SK-N-SH (cell line): ENCODE measurements around the gene IFT20. TPM values are rescaled to one million over a fixed set of nuclear protein-coding genes. Genes with fewer than 3 reads are reported as not detected.

Experiments
- CTCF ChIA-PET: fragments of 300-600, 350-600 bp; formaldehyde crosslinking; extraction: SDS; loops from one replicate; lab custom pipeline; 2021; lab: Yijun Ruan, JAX
- POLR2A ChIA-PET: fragments of 350-600 bp; sonication (Branson Sonifier 250); formaldehyde crosslinking; extraction: SDS; loops from one replicate; lab custom pipeline; 2020; ENCODE audit warnings: antibody characterized with exemption, inconsistent platforms; lab: Yijun Ruan, JAX
- DNase-seq: peaks from one replicate; pipeline ENCODE4 v3.0.0; 2012
- H2AFZ ChIP-seq: fragments of 200-600 bp; sonication (generic); 2 replicates; pipeline ENCODE4 v1.8.1; 2016; ENCODE audit warnings: antibody characterized with exemption, mild to moderate bottlenecking, low read depth
- H3F3A ChIP-seq: fragments of 200-600 bp; sonication (generic); replicated peaks from 2 replicates; pipeline ENCODE3; 2016; ENCODE audit warnings: antibody characterized with exemption, mild to moderate bottlenecking; ENCODE audit not compliant: insufficient read depth
- H3K27ac ChIP-seq, 2 experiments: fragments of 200-500 bp in 1 of 2; fragments of 200-600 bp in 1 of 2; sonication (Bioruptor generic) in 1 of 2; sonication (generic), shearing (Covaris generic) in 1 of 2; 2 replicates each; pipeline versions ENCODE4 v1.5.1 to v1.6.1; 2014 to 2016; ENCODE audit warnings: low read depth in 2 of 2, inconsistent platforms in 1 of 2, low read length in 1 of 2, mild to moderate bottlenecking in 1 of 2, mixed read lengths in 1 of 2
- H3K27me3 ChIP-seq: fragments of 200-600 bp; sonication (generic), shearing (Covaris generic); 2 replicates; pipeline ENCODE4 v1.6.1; 2016; ENCODE audit warnings: mixed run types; ENCODE audit not compliant: insufficient read depth
- H3K36me3 ChIP-seq, 2 experiments: fragments of 200-500 bp in 1 of 2; fragments of 200-600 bp in 1 of 2; sonication (Bioruptor generic) in 1 of 2; sonication (generic) in 1 of 2; replicated peaks in 1 of 2; 2 replicates each; pipeline versions ENCODE3 to v1.5.1; 2014 to 2016; ENCODE audit warnings: low read length in 1 of 2, mild to moderate bottlenecking in 1 of 2; ENCODE audit not compliant: insufficient read depth in 2 of 2, control insufficient read depth in 1 of 2
- H3K4me1 ChIP-seq, 2 experiments: fragments of 200-500 bp in 1 of 2; fragments of 200-600 bp in 1 of 2; sonication (Bioruptor generic) in 1 of 2; sonication (generic), shearing (Covaris generic) in 1 of 2; 2 replicates each; pipeline versions ENCODE4 v1.5.1 to v1.6.1; 2014 to 2016; ENCODE audit warnings: low read depth in 1 of 2, low read length in 1 of 2, mixed run types in 1 of 2; ENCODE audit not compliant: insufficient read depth in 2 of 2, control insufficient read depth in 1 of 2
- H3K4me2 ChIP-seq: fragments of 200-600 bp; sonication (generic), shearing (Covaris generic); 2 replicates; pipeline ENCODE4 v1.6.1; 2017; ENCODE audit warnings: mixed run types
- H3K4me3 ChIP-seq, 2 experiments: fragments of 200-500 bp in 1 of 2; fragments of 200-600 bp in 1 of 2; sonication (Bioruptor generic) in 1 of 2; sonication (generic), shearing (Covaris generic) in 1 of 2; 2 replicates each; pipeline versions ENCODE4 v1.5.1 to v1.8.1; 2014 to 2016; ENCODE audit warnings: low read depth in 2 of 2, inconsistent platforms in 1 of 2, low read length in 1 of 2, mild to moderate bottlenecking in 1 of 2, mixed read lengths in 1 of 2, moderate library complexity in 1 of 2
- H3K79me2 ChIP-seq: fragments of 200-600 bp; sonication (generic); 2 replicates; pipeline ENCODE4 v1.8.1; 2017; ENCODE audit warnings: mild to moderate bottlenecking; ENCODE audit not compliant: insufficient read depth
- H3K9ac ChIP-seq: fragments of 200-600 bp; sonication (generic); 2 replicates; pipeline ENCODE4 v1.6.1; 2017; ENCODE audit warnings: mixed run types
- H3K9me2 ChIP-seq: fragments of 200-600 bp; sonication (generic); 2 replicates; pipeline ENCODE4 v1.6.1; 2017; ENCODE audit warnings: mixed run types
- H3K9me3 ChIP-seq: fragments of 200-600 bp; sonication (generic); 2 replicates; pipeline ENCODE4 v1.6.1; 2017; ENCODE audit warnings: mixed run types, mild to moderate bottlenecking, moderate library complexity
- H4K20me1 ChIP-seq: fragments of 200-600 bp; sonication (generic); 2 replicates; pipeline ENCODE4 v1.6.1; 2017; ENCODE audit warnings: mild to moderate bottlenecking, mixed run types; ENCODE audit not compliant: insufficient read depth
- CHD2 ChIP-seq: fragments of 150-350 bp; IDR thresholded peaks from 2 replicates; pipeline ENCODE4 v1.6.1; 2018; ENCODE audit warnings: low read length; ENCODE audit not compliant: partially characterized antibody
- EP300 ChIP-seq, 2 experiments: IDR thresholded peaks; 2 replicates each; pipeline versions ENCODE4 v1.4.0 to v1.6.1; 2012; ENCODE audit warnings: borderline replicate concordance in 1 of 2, low read depth in 1 of 2, low read length in 1 of 2
- FOSL2 ChIP-seq: IDR thresholded peaks from 2 replicates; pipeline ENCODE4 v1.4.0; 2012; ENCODE audit warnings: low read depth, mild to moderate bottlenecking, moderate library complexity, borderline replicate concordance
- FOXJ3 ChIP-seq: sonication (generic); formaldehyde crosslinking; IDR thresholded peaks from 2 replicates; pipeline ENCODE4 v1.5.1; 2020; ENCODE audit warnings: mild to moderate bottlenecking, missing genetic modification reagents
- GATA2 ChIP-seq: sonication (generic); formaldehyde crosslinking; IDR thresholded peaks from 2 replicates; pipeline ENCODE4 v1.5.0; 2020; ENCODE audit warnings: mild to moderate bottlenecking, missing genetic modification reagents
- MEF2A ChIP-seq: IDR thresholded peaks from 2 replicates; pipeline ENCODE4 v1.4.0; 2012; ENCODE audit warnings: low read depth, borderline replicate concordance
- MXI1 ChIP-seq: IDR thresholded peaks from 2 replicates; pipeline ENCODE4 v1.6.1; 2012; ENCODE audit warnings: mild to moderate bottlenecking, low read depth, low read length, improper control_type of control experiment
- POLR2AphosphoS5 ChIP-seq: IDR thresholded peaks from 2 replicates; pipeline ENCODE4 v1.6.1; 2012; ENCODE audit warnings: low read depth, low read length
- SIN3A ChIP-seq: IDR thresholded peaks from 2 replicates; pipeline ENCODE4 v1.6.1; 2012; ENCODE audit warnings: low read depth, mild to moderate bottlenecking, low read length, moderate library complexity, borderline replicate concordance
- SMC3 ChIP-seq: IDR thresholded peaks from 2 replicates; pipeline ENCODE4 v1.6.1; 2012; ENCODE audit warnings: low read depth, low read length, improper control_type of control experiment
- TCF12 ChIP-seq: IDR thresholded peaks from 2 replicates; pipeline ENCODE4 v1.4.0; 2012
- YY1 ChIP-seq: IDR thresholded peaks from 2 replicates; pipeline ENCODE4 v1.4.0; 2012; ENCODE audit warnings: low read depth, mild to moderate bottlenecking
- WGBS: methylation state at CpG from one replicate; pipeline ENCODE4 v1.1.6; 2017; ENCODE audit warnings: low lambda C conversion rate; 5-methylcytosine and 5-hydroxymethylcytosine counted together
- polyA plus RNA-seq, 3 experiments: library from polyadenylated mRNA; depleted of rRNA; stranded (reverse); fragments of >200 nt; gene quantifications; 2 replicates each; pipeline ENCODE4 v1.2.3, GENCODE V29; 2012
- TF ChIP-seq, protein P1 (sequence below): fragments of 150-350 bp; IDR thresholded peaks from 2 replicates; pipeline ENCODE4 v1.6.1; 2016; ENCODE audit warnings: mild to moderate bottlenecking, low read depth, low read length
- TF ChIP-seq, protein P2 (sequence below): IDR thresholded peaks from 2 replicates; pipeline ENCODE4 v1.4.0; 2012; ENCODE audit warnings: low read depth
- TF ChIP-seq, protein P3 (sequence below): fragments of 150-350 bp; IDR thresholded peaks from 2 replicates; pipeline ENCODE4 v1.6.1; 2017; ENCODE audit warnings: antibody characterized with exemption, low read length, low read depth, borderline replicate concordance

IFT20 gene
- polyA plus RNA-seq, 1 of the 3 experiments (the other 2 are of a cell fraction) = 75.6 TPM

DNA sequence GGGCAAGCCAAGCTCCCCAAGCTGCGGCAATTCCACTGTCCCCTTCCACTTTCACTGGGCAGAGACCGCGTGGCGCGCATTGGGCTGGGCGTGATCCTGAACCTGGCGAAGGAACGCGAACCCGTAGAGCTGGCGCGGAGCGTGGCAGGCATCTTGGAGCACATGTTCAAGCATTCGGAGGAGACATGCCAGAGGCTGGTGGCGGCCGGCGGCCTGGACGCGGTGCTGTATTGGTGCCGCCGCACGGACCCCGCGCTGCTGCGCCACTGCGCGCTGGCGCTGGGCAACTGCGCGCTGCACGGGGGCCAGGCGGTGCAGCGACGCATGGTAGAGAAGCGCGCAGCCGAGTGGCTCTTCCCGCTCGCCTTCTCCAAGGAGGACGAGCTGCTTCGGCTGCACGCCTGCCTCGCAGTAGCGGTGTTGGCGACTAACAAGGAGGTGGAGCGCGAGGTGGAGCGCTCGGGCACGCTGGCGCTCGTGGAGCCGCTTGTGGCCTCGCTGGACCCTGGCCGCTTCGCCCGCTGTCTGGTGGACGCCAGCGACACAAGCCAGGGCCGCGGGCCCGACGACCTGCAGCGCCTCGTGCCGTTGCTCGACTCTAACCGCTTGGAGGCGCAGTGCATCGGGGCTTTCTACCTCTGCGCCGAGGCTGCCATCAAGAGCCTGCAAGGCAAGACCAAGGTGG is 46.0 kb upstream of the IFT20 start:
- no peak for DNase-seq
- Histone ChIP-seq H3K4me1 (peaks cover 7 to 14% of the 10 kb centered on the region in 2 experiments; a peak in 2 of 4 replicates), H3F3A (no peaks in the 10 kb centered on the region), H4K20me1 (peaks cover 23% of the 10 kb centered on the region; the same call in 1 of the 2 replicates), H3K9me3 (no peaks in the 10 kb centered on the region), H3K27me3 (no peaks in the 10 kb centered on the region), H3K79me2 (peaks cover 28% of the 10 kb centered on the region; the same call in 1 of the 2 replicates), H3K36me3 (peaks cover 4 to 18% of the 10 kb centered on the region in 2 experiments), H3K9me2 (no peaks in the 10 kb centered on the region), H3K27ac (no peak overlapping the region; a peak in 1 of 4 replicates), H3K9ac (no peak overlapping the region), H3K4me3 (no peak overlapping the region), H2AFZ (no peak overlapping the region), H3K4me2 (no peak overlapping the region)
- TF ChIP-seq FOXJ3 (CRISPR knock-in tag) (no peak), SMC3 (no peak), FOSL2 (no peak), SIN3A (no peak)
- TF ChIP-seq, protein P1, sequence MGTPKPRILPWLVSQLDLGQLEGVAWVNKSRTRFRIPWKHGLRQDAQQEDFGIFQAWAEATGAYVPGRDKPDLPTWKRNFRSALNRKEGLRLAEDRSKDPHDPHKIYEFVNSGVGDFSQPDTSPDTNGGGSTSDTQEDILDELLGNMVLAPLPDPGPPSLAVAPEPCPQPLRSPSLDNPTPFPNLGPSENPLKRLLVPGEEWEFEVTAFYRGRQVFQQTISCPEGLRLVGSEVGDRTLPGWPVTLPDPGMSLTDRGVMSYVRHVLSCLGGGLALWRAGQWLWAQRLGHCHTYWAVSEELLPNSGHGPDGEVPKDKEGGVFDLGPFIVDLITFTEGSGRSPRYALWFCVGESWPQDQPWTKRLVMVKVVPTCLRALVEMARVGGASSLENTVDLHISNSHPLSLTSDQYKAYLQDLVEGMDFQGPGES = no peak
- TF ChIP-seq, protein P2, sequence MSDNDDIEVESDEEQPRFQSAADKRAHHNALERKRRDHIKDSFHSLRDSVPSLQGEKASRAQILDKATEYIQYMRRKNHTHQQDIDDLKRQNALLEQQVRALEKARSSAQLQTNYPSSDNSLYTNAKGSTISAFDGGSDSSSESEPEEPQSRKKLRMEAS = no peak
- ChIA-PET CTCF (interaction anchor here (1.1 to 1.4 kb wide), 3 partner anchors 11 to 24 kb away, joined by 3 to 6 read pairs (median 3); partner anchors contain the start of genes SLC46A1 and VTN), POLR2A (interaction anchor here (1.0 to 1.8 kb wide), 2 partner anchors 24 to 45 kb away, joined by 3 to 11 read pairs; partner anchors contain the start of genes SLC46A1 and TNFAIP1)
- WGBS = 96% methylated on average over 70 of the region's 72 CpGs

DNA sequence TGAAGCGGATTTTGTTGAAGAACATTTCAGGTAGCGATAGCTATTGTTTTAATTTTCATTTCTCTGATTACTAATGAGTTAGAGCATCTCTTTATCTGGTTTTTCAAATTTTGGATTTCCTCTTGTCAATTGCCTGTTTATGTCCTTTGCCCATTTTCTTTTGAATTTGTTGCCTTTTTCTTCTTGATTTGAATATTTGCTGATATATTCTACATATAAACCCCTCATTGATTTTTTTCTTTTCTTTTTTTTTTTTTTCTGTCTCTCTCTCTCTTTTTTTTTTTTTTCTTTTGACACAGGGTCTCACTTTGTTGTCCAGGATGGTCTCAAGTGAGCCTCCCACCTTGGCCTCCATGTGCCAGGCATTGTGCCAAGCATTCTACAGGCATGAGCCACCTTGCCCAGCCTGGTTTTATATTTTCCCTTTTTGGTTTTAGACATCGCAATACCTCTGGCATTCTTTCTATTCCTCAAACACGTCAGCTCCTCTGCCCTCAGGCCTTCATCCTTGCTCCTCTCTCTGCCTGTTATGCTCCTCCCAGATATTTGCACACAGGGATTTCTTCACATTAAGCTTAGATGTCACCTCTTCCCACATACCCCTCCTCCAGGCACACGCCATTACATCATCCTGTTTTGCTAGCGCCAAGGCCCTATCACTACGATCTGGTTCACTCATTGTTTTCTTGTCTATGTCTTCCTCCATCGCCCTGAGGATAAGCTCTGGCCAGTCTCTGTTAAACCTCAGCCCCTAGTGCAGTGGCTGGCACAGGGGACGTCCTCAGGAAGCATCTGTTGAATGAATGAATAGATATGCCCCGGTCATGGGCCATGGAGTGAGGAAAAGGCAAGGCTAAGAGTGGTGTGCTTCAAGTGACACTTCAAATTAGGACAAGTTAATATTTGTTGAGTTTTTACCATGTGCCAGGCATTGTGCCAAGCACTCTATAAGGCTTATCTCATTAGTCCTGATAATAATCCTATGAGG is 44.8 kb upstream of the IFT20 start:
- H3K9ac ChIP-seq = no peak overlapping the region
- no peak overlapping the region for H3K4me3 ChIP-seq
- no peak overlapping the region; the same call in 1 of the 2 replicates for H3K4me2 ChIP-seq
- 63% methylated on average over 10 of the region's 10 CpGs for WGBS
- CTCF ChIA-PET = interaction anchor here (0.6 to 1.4 kb wide), 4 partner anchors 10 to 25 kb away, joined by 3 to 6 read pairs (median 3); partner anchors contain the start of genes SLC46A1 and VTN
- peaks cover 39% of the 10 kb centered on the region; the same call in 1 of the 2 replicates for H3K79me2 ChIP-seq
- peak overlapping the region in 1 of 2 experiments; percentile 50; a peak in 2 of 4 replicates for H3K27ac ChIP-seq
- H3F3A ChIP-seq = no peaks in the 10 kb centered on the region
- TF ChIP-seq FOXJ3 (CRISPR knock-in tag) (peak; percentile 64; the same call in 1 of the 2 replicates), EP300 (IDR thresholded peaks at IDR 0.05; ENCODE audit: borderline replicate concordance in 1 of 2, low read depth in 1 of 2, low read length in 1 of 2) (peak in 1 of 2 experiments; percentile 30; a peak in 1 of 4 replicates), TCF12 (no peak), MEF2A (no peak), YY1 (no peak), MXI1 (peak; percentile 44; the same call in 1 of the 2 replicates), POLR2AphosphoS5 (no peak), CHD2 (no peak), GATA2 (CRISPR knock-in tag) (peak; percentile 78), SIN3A (no peak)
- TF ChIP-seq, protein P3, sequence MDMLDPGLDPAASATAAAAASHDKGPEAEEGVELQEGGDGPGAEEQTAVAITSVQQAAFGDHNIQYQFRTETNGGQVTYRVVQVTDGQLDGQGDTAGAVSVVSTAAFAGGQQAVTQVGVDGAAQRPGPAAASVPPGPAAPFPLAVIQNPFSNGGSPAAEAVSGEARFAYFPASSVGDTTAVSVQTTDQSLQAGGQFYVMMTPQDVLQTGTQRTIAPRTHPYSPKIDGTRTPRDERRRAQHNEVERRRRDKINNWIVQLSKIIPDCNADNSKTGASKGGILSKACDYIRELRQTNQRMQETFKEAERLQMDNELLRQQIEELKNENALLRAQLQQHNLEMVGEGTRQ = no peak
- TF ChIP-seq, all 33 proteins: peak for 4
- Histone ChIP-seq H3K36me3 (peaks cover 4 to 12% of the 10 kb centered on the region in 2 experiments), H2AFZ (no peak overlapping the region), H3K4me1 (peaks cover 7 to 14% of the 10 kb centered on the region in 2 experiments; a peak in 2 of 4 replicates), H3K9me2 (no peaks in the 10 kb centered on the region), H4K20me1 (peaks cover 30% of the 10 kb centered on the region; the same call in 1 of the 2 replicates), H3K27me3 (no peaks in the 10 kb centered on the region), H3K9me3 (no peaks in the 10 kb centered on the region)
- peak; percentile 76 for DNase-seq
- POLR2A ChIA-PET = interaction anchor here (1.0 to 1.8 kb wide), 3 partner anchors 17 to 44 kb away, joined by 3 to 11 read pairs (median 3); partner anchors contain the start of genes SLC46A1 and TNFAIP1
